Measurements from ENCODE around the gene ANKRA2. TPM values are rescaled to one million over a fixed set of nuclear protein-coding genes. Genes with fewer than 3 reads are reported as not detected.

ANKRA2 gene
- total and polyA plus RNA-seq, 2 of the 4 experiments (the other 2 are of a cell fraction): 10.8 to 12.5 TPM

- dilution Hi-C loops (cut with HindIII; ENCODE audit: low sequenced_read_pairs, unreplicated experiment) (no loop called here), intact Hi-C loops (cut with micrococcal nuclease) (no loop called here), in situ Hi-C loops (cut with MboI; ENCODE audit: low sequenced_read_pairs) (no loop called here)
- H2BK120ac ChIP-seq (ENCODE audit: low read depth, low read length): no peak overlapping the region
- no TSS peak for BruUV-seq (replicated peaks)
- H3K4me1 ChIP-seq (ENCODE audit: control insufficient read depth, insufficient read depth, low read length): no peaks in the 10 kb centered on the region
- no peak overlapping the region for H2AFZ ChIP-seq (replicated peaks; ENCODE audit: low read length, poor library complexity)
- no peak overlapping the region for H3K18ac ChIP-seq (ENCODE audit: low read depth, low read length)
- H3K36me3 ChIP-seq (ENCODE audit: control insufficient read depth, insufficient read depth, low read length): peaks cover 25% of the 10 kb centered on the region
- no peak overlapping the region for H2AK9ac ChIP-seq (replicated peaks; ENCODE audit: low read depth, low read length, poor library complexity)
- no peak overlapping the region for H2AK5ac ChIP-seq (ENCODE audit: low read depth, low read length)
- no peak overlapping the region for H3K56ac ChIP-seq (ENCODE audit: extremely low read depth, insufficient read depth, low read length)
- no peak overlapping the region for H3K4me2 ChIP-seq (ENCODE audit: low read depth, low read length)
- no peak overlapping the region for H3K23ac ChIP-seq (ENCODE audit: low read depth, low read length)
- DNase-seq: no peak
- H4K91ac ChIP-seq (ENCODE audit: insufficient read depth, low read depth, low read length): no peak overlapping the region
- H3K14ac ChIP-seq (replicated peaks; ENCODE audit: low read depth, low read length): no peak overlapping the region
- ATAC-seq (ENCODE audit: low read depth): no peak
- H3K9me3 ChIP-seq (ENCODE audit: control insufficient read depth, insufficient read depth, low read length): no peaks in the 10 kb centered on the region
- H3K4ac ChIP-seq (ENCODE audit: low read depth, low read length): no peak overlapping the region
- no peak overlapping the region for H3K27ac ChIP-seq (ENCODE audit: insufficient read depth, low read length)
- no peak overlapping the region for H4K5ac ChIP-seq (ENCODE audit: low read depth, low read length)
- ChIA-PET CTCF (interaction anchor here (1.3 kb wide), 1 partner anchor 23 kb away, joined by 3 read pairs; no protein-coding TSS in a partner anchor), POLR2A (ENCODE audit: unreplicated experiment) (no interaction called here)
- no peaks in the 10 kb centered on the region for H3K27me3 ChIP-seq (ENCODE audit: control insufficient read depth, insufficient read depth, low read length)
- no peak overlapping the region for H3K9ac ChIP-seq (ENCODE audit: low read depth, low read length)
- H2BK15ac ChIP-seq (ENCODE audit: low read depth, low read length): no peak overlapping the region
- TF ChIP-seq CEBPB (IDR thresholded peaks at IDR 0.05; ENCODE audit: low read depth, low read length) (no peak), POLR2A (IDR thresholded peaks at IDR 0.05; ENCODE audit: low read depth, low read length) (no peak), MAFK (IDR thresholded peaks at IDR 0.05; ENCODE audit: low read depth, low read length) (no peak), RCOR1 (IDR thresholded peaks at IDR 0.05; ENCODE audit: insufficient replicate concordance, low read length) (no peak), MAZ (IDR thresholded peaks at IDR 0.05; ENCODE audit: borderline replicate concordance, low read depth, low read length) (no peak), RFX5 (IDR thresholded peaks at IDR 0.05; ENCODE audit: low read depth, low read length) (no peak), RAD21 (IDR thresholded peaks at IDR 0.05; ENCODE audit: low read length) (no peak), BHLHE40 (IDR thresholded peaks at IDR 0.05; ENCODE audit: low read depth, low read length) (no peak), NFE2L2 (IDR thresholded peaks at IDR 0.05; ENCODE audit: low read depth, low read length) (no peak), CHD1 (IDR thresholded peaks at IDR 0.05; ENCODE audit: low read depth, low read length) (no peak), MXI1 (IDR thresholded peaks at IDR 0.05; ENCODE audit: borderline replicate concordance, low read depth, low read length) (no peak), SMC3 (IDR thresholded peaks at IDR 0.05; ENCODE audit: low read depth, low read length) (no peak), FOS (IDR thresholded peaks at IDR 0.05; ENCODE audit: low read depth, low read length) (no peak), USF2 (IDR thresholded peaks at IDR 0.05; ENCODE audit: low read depth, low read length) (no peak), ELK1 (IDR thresholded peaks at IDR 0.05; ENCODE audit: borderline replicate concordance, low read depth, low read length) (no peak)
- TF ChIP-seq, protein P1, sequence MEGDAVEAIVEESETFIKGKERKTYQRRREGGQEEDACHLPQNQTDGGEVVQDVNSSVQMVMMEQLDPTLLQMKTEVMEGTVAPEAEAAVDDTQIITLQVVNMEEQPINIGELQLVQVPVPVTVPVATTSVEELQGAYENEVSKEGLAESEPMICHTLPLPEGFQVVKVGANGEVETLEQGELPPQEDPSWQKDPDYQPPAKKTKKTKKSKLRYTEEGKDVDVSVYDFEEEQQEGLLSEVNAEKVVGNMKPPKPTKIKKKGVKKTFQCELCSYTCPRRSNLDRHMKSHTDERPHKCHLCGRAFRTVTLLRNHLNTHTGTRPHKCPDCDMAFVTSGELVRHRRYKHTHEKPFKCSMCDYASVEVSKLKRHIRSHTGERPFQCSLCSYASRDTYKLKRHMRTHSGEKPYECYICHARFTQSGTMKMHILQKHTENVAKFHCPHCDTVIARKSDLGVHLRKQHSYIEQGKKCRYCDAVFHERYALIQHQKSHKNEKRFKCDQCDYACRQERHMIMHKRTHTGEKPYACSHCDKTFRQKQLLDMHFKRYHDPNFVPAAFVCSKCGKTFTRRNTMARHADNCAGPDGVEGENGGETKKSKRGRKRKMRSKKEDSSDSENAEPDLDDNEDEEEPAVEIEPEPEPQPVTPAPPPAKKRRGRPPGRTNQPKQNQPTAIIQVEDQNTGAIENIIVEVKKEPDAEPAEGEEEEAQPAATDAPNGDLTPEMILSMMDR (conservative IDR thresholded peaks at IDR 0.05; ENCODE audit: low read depth, low read length): no peak
- no CpG with 5 or more reads among the region's 1 CpG for WGBS, 2 experiments (ENCODE audit: extremely low coverage in 2 of 2, insufficient read length in 1 of 2)
- H4K20me1 ChIP-seq (ENCODE audit: insufficient read depth, low read length): no peaks in the 10 kb centered on the region
- no peak overlapping the region for H4K8ac ChIP-seq (ENCODE audit: low read depth in 2 of 2, low read length in 2 of 2)
- H2BK5ac ChIP-seq (ENCODE audit: low read depth, low read length, poor library complexity, severe bottlenecking): no peak overlapping the region
- H3K9me1 ChIP-seq (ENCODE audit: insufficient read depth, low read length): no peaks in the 10 kb centered on the region
- H3K79me1 ChIP-seq (ENCODE audit: low read depth in 1 of 2, low read length in 2 of 2): peaks cover 0 to 7% of the 10 kb centered on the region in 2 experiments; a peak in 2 of 4 replicates
- no peak overlapping the region for H2BK20ac ChIP-seq (ENCODE audit: low read depth, low read length)
- H3K4me3 ChIP-seq (ENCODE audit: insufficient read depth, low read depth, low read length): no peak overlapping the region
These were observed 6.5 kb downstream of the ANKRA2 start for GRCh38 chr5:73558950-73559349.
